Subcutaneous adipose tissue (tissue), 4 donors: ENCODE results near the gene RCOR1. TPM values are rescaled to one million over a fixed set of nuclear protein-coding genes. Genes with fewer than 3 reads are reported as not detected.

Source experiments
- CTCF ChIP-seq: fragments of 450-650 bp; IDR thresholded peaks from one replicate; pipeline ENCODE4 v1.5.1; 2016; ENCODE audit warnings: low read depth, mild to moderate bottlenecking, control low read depth, antibody characterized with exemption, moderate library complexity
- total RNA-seq, 4 donors: library from RNA; depleted of rRNA; stranded (reverse); fragments of >200 nt; gene quantifications; one replicate each; pipeline ENCODE4 v1.1.0, GENCODE V29; 2016

Gene RCOR1
- total RNA-seq, 4 donors from 2014 or later: 17.6 to 24.3 (median 22.1) TPM

DNA sequence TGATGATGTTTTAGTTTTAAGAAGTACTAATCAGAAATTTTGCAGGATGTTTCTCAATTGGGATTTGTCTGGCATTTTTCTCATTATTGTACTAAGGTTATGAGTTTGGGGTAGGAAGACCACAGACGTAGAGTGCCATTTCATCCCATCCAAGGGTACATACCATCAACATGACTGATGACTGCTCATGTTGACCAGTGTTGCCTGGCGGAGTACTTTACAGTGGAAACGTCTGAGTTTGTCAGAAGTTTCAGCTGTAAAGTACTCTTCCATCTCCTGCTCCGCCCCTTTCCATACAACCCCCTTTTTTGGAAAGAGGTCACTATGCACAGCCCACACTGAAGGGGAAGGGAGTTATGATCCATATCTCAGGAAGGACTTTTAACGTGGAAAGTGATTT is 74.2 kb downstream of the RCOR1 start:
- TF ChIP-seq CTCF: no peak

DNA sequence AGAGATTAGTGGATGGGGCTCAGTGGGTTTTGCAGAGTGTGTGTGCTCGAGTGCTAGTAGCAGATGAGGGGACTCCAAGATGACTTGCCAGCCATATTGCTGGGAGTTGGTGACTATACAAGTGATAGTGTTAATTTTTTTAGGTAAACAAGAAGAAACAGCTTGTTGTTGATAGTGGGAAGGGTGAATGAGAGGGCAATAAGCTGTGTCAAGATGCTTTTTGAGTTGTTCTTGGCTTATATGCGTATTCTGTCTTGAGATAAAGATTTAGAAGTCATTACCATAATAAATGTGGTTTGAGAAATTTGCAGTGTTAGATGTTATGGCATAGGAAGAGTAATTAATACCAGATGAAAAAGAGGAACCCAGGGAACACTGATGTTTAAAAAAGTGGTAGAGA is 75.3 kb downstream of the RCOR1 start:
- no peak for TF ChIP-seq CTCF

GRCh38 chr14:102668291-102668873 is 75.9 kb downstream of the RCOR1 start:
- TF ChIP-seq CTCF: no peak

- TF ChIP-seq CTCF: no peak
These were observed 79.0 kb downstream of the RCOR1 start for GRCh38 chr14:102671410-102671809.

DNA sequence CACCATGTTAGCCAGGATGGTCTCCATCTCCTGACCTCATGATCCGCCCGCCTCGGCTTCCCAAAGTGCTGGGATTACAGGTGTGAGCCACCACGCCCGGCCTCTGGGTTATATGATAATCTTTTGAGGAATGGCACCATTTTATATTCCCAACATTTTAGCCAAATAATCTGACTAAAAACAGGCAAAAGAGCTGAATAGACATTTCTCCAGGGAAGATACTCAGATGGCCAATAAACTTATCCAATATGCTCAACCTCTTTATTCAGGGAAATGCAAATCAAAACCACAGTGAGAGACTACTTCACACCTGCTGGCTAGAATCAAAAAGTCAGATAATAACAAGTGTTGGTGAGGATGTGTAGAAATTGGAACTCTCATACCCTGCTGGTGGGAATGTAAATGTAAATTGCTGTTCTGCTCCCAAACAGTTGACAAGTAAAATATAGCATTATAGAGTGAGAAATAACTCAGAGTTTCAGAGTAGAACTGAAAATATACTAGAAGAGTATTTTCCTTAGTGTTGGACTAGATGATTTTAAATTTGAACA is 80.0 kb downstream of the RCOR1 start:
- no peak for TF ChIP-seq CTCF

DNA sequence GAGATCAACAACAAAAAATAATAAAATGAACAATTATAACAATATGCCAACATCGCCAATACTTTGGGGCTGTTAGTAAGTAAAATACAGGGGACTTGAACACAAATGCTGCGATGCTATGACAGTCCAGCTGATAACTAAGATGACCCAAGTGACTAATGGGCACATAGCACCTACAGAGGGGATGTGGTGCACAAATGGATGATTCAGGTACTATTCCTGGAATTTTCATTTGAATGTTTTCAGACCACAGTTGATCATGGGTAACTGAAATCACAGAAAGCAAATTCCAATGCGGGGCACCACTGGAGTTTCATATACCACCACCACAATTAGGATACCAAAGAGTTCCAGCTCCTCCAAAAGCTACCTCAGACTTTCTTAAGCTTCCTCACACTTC is 82.9 kb downstream of the RCOR1 start:
- no peak for TF ChIP-seq CTCF

- TF ChIP-seq CTCF: no peak
These were observed 85.9 kb downstream of the RCOR1 start for GRCh38 chr14:102678394-102678793.
